Activated T-helper 1 cell treated with Interleukin-2 at 50 U/mL for 16 hours (primary cell): ENCODE measurements around the gene PLXND1.
"Not testable (repeated sequence)": the region's sequence is repeated elsewhere in the genome, so short reads cannot be mapped to it uniquely, and the experiment has no call there.

Source experiments
- DNase-seq: peaks from one replicate; pipeline ENCODE4 v3.0.0-alpha.2; 2020; ENCODE audit warnings: low read depth

PLXND1 gene

DNA sequence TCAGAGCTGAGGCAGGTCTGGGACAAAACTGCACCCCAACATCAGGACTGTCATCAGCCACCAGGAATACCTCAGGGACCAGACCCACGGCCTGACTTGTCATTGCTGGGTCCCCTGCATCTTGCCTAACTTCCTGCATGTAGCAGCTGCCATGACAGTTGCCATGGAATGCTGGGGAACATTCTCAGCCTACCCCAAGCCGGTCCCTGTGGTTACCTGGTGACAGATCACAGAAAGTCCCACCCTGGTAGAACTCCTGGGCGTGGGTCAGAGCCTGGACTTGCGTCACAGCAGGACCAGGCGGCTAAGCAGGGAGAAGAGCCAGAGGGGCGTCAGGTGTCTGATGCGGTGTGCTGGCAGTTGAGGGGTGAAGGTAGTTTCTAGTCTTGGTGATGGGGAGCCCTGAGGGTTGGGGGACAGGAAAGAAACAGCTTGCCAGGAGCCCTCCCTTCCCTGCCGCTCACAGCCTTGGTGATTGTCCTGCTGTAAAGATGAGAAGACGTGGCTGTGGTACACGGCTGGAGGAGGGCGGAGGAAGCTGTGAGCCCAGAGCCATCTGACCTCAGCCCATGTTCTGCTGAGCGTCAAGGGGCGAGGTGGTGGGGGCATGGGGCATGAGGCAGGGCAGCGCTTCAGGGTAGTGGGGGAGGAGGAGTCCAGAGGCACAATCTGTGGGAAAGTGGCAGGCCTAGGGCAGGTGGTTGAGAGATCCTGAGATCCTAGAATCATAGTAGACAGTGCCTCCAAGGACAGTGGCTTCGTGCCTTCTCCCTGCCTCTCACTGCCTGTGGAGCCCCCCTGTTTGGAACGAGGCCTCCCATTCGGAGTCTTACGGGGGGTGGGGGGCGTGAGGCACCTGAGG, 58.1 kb downstream of the PLXND1 start:
- DNase-seq, result no peak

DNA sequence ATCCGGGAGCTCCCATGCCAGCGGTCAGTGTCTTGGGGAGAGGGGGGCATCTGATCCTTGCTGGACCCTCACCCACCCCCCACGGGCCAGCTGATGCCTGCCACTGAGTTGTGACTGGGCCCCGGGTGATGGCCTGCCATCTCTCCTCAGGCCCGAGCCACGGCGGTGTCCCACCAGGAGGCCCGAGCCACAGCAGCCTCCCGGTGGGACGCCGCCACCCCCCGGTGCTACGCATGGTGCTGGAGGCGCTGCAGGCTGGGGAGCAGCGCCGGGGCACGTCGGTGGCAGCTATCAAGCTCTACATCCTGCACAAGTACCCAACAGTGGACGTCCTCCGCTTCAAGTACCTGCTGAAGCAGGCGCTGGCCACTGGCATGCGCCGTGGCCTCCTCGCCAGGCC, 59.2 kb downstream of the PLXND1 start:
- no peak for DNase-seq

DNA sequence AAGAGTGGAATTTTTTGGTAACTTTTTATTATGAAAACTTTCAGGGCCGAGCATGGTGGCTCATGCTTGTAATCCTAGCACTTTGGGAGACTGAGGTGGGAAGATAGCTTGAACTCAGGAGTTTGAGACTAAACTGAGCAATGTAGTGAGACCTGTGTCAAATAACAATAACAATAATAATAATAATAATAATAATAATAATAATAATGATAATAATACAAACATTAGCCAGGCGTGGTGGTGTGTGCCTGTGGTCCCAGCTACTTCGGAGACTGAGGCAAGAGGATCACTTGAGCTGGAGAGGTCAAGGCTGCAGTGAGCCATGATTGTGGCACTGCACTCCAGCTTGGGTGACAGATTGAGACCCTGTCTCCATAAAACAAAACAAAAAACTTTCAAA, 60.5 kb downstream of the PLXND1 start:
- not testable (repeated sequence) for DNase-seq

DNA sequence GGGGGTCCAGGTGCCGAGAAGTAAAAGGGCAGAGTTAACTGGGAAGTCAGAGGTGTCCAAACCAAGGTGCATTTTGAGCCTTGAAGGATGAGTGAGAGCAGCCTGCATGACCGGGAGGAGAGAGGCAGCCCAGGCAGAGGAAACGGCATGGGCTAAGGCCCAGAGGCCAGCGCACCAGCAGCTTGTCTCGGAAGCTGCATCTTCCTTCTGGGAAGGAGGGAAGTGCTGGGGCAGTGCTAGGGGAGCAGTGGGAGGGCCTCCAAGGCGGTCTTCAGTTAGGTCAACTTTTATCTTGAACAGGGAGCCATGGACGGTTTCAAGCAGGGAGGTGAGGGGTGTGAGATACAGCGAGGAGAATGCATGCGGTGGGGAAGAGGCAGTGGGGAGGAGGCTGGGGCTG, 62.5 kb downstream of the PLXND1 start:
- DNase-seq, result no peak

DNA sequence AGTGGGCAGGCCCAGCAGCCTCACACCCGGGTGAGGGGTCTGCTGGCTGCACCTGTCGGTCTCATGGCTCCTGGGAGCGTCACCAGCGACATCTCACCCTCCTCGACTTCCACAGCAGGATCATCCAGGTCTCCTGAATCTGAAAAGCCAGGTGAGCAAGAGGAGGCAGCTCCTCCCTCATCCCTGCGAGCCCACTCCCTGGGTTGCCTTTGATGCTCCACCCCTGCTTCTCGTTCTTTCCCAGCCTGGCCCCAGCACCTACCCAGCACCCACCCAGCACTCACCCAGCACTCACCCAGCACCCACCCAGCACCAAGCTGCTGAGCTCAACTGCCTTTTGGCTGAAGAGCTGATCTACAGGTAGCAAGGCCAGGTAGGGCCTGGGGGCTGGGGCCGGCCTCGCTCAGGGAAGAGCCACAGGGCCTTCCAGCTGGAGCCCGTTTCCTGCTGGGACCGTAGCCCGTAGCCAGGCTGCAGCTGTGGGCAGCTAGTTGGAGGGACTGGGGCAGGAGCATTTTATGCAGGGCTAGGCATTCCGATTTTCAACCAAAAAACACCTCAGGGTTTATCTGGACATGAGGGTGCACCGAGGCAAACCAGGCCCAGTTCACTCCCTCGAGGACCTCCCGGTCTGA, 63.2 kb downstream of the PLXND1 start, which contains the start of gene H1-8:
TSS of gene H1-8 (plus strand) at position 20 of the 635 bp plus-strand sequence. CDS start at position 64, 44 bp downstream.
- DNase-seq, result no peak

DNA sequence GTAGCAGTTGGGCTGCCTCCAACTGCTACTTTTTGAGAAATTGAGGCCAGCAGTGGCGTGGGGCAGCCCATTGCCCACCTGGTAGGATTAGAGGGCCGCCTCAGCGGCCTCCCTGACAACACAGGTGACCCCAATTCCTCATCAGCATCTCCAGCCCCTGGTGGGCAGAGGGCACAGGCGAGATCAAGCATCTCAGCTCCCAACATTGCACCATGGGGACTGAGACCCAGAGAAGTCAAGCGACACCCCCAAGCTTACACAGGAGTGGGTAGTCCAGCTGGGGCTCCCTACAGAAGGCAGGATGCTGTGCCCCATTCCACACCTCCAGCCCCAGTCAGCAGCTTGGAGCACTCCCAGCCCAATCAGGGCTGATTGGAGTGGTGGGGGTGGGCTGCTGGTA, 63.7 kb downstream of the PLXND1 start:
- DNase-seq, result no peak

DNA sequence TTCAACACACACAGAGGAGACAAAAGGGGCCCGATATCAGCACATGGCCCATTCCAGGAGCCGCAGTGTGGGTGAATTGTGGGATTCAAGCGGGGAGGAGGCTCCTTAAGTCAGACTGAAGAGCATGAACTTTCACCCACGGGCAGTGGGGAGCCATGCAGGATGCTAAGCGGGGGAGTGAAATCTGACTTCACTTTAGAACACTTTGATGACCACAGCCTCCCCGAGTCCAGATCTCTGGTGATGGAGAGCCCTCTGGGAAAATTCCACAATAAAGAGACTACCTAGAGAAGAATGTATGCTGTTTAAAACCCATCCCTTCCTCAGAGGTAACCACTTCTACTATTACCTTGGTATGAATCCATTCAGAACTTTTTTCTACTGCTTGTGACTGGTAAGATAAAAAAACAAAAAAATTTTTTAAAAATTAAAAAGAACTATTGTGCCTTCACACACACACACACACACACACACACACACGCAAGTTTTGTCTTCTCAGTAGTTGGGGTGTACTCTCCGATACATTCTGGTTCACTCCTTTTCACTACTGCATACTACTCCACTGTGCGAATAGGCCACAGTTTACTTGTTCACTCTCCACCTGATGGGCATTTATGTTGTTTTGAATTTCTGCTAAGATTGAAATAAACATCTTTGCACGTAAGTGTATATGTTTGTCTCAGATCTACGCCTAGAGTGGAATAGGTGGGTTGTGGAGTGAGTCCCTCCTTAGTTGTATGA, 65.5 kb downstream of the PLXND1 start:
- DNase-seq, result no peak

DNA sequence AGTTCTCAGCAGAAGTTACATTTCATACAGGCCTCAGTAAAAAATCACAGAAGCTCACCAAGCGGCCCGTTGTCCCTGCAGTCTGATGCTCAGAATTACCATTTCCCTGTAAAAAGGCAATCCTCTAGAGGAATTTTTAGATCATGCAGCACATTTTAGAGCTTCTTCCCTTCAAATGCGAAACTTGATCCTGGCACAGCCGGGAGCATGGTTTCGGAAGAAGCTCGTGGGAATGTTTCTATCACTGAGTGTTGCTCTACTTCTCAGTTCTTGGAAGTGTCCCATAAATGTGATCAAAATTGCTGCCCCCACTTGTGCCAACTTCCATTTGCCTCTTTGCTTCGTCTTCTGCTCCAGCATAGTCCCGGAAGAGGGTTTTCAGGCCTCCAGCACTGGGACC, 67.3 kb downstream of the PLXND1 start:
- no peak for DNase-seq

DNA sequence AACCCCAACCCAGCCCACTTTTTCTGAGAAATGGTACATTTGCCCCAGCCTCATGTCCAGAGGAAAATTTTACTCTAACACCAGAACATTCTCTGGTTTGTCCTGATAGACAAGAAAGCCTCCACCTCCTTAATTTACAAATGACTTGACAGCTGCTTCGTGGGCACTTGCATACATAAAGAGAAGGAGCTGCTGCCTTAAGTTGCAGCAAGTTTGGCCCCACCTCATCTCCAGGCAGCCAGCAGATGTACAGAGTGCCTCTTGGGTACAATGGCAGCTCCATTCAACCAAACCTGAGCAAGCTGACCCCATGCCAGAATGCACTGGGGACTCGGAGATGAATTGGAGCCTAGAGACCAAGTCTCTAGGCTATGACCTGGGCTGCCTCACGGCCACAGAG, 69.7 kb downstream of the PLXND1 start:
- no peak for DNase-seq

DNA sequence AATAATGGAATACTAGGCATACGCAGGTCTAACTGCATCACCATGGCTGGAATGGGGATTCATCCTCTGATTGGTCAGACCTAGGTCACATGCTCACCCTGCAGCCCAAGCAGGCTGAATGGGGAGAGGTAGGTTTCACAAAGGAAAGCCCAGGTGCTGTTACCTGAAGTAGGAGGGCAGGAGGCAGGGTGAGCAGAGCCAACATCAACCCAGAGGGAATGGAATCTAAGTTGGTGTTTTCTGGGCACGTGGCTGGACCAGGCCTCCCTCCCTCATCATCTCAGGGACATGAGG, 70.2 kb downstream of the PLXND1 start:
- DNase-seq, result no peak

DNA sequence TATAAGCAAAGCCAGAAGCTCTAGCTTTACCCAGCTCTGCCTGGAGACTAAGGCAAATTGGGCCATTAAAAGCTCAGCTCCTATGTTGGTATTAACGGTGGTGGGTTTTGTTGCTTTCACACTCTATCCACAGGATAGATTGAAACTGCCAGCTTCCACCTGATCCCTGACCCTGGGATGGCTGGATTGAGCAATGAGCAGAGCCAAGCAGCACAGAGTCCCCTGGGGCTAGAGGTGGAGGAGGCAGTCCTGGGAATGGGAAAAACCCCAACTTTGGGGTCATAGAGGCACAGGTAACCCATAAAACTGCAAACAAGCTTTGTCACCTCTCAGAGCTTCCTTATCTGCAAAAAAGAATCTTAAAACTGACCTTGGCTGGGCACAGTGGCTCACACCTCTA, 71.4 kb downstream of the PLXND1 start:
- DNase-seq, result no peak

DNA sequence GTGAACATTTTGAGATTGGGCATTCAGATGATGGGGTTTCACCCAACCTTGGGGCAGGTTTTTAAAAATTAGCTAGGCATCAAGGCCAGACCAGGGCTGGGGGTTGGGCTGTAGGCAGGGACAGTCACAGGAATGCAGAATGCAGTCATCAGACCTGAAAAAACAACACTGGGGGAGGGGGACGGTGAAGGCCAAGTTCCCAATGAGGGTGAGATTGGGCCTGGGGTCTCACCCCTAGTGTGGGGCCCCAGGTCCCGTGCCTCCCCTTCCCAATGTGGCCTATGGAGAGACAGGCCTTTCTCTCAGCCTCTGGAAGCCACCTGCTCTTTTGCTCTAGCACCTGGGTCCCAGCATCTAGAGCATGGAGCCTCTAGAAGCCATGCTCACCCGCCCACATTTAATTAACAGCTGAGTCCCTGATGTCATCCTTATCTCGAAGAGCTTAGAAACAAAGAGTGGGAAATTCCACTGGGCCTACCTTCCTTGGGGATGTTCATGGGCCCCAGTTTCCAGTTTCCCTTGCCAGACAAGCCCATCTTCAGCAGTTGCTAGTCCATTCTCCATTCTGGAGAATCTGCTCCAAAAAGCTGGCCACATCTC, 71.9 kb downstream of the PLXND1 start:
- DNase-seq, result no peak

DNA sequence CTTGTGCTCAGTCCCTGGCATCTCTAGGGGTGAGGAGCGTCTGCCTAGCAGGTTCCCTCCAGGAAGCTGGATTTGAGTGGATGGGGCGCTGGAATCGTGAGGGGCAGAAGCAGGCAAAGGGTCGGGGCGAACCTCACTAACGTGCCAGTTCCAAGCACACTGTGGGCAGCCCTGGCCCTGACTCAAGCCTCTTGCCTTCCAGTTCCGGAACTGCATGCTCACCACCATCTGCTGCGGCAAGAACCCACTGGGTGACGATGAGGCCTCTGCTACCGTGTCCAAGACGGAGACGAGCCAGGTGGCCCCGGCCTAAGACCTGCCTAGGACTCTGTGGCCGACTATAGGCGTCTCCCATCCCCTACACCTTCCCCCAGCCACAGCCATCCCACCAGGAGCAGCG, 73.1 kb downstream of the PLXND1 start:
- DNase-seq, result no peak

DNA sequence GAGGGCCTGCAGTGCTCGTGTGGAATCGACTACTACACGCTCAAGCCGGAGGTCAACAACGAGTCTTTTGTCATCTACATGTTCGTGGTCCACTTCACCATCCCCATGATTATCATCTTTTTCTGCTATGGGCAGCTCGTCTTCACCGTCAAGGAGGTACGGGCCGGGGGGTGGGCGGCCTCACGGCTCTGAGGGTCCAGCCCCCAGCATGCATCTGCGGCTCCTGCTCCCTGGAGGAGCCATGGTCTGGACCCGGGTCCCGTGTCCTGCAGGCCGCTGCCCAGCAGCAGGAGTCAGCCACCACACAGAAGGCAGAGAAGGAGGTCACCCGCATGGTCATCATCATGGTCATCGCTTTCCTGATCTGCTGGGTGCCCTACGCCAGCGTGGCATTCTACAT, 74.2 kb downstream of the PLXND1 start:
- DNase-seq, result no peak

DNA sequence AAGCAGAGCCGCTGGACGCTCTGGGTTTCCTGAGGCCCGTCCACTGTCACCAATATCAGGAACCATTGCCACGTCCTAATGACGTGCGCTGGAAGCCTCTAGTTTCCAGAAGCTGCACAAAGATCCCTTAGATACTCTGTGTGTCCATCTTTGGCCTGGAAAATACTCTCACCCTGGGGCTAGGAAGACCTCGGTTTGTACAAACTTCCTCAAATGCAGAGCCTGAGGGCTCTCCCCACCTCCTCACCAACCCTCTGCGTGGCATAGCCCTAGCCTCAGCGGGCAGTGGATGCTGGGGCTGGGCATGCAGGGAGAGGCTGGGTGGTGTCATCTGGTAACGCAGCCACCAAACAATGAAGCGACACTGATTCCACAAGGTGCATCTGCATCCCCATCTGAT, 74.8 kb downstream of the PLXND1 start:
- no peak for DNase-seq

DNA sequence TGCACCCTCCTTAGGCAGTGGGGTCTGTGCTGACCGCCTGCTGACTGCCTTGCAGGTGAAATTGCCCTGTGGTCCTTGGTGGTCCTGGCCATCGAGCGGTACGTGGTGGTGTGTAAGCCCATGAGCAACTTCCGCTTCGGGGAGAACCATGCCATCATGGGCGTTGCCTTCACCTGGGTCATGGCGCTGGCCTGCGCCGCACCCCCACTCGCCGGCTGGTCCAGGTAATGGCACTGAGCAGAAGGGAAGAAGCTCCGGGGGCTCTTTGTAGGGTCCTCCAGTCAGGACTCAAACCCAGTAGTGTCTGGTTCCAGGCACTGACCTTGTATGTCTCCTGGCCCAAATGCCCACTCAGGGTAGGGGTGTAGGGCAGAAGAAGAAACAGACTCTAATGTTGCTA, 75.7 kb downstream of the PLXND1 start:
- DNase-seq, result no peak

DNA sequence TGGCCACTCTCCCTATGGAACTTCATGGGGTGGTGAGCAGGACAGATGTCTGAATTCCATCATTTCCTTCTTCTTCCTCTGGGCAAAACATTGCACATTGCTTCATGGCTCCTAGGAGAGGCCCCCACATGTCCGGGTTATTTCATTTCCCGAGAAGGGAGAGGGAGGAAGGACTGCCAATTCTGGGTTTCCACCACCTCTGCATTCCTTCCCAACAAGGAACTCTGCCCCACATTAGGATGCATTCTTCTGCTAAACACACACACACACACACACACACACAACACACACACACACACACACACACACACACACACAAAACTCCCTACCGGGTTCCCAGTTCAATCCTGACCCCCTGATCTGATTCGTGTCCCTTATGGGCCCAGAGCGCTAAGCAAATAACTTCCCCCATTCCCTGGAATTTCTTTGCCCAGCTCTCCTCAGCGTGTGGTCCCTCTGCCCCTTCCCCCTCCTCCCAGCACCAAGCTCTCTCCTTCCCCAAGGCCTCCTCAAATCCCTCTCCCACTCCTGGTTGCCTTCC, 76.2 kb downstream of the PLXND1 start:
- no peak for DNase-seq

DNA sequence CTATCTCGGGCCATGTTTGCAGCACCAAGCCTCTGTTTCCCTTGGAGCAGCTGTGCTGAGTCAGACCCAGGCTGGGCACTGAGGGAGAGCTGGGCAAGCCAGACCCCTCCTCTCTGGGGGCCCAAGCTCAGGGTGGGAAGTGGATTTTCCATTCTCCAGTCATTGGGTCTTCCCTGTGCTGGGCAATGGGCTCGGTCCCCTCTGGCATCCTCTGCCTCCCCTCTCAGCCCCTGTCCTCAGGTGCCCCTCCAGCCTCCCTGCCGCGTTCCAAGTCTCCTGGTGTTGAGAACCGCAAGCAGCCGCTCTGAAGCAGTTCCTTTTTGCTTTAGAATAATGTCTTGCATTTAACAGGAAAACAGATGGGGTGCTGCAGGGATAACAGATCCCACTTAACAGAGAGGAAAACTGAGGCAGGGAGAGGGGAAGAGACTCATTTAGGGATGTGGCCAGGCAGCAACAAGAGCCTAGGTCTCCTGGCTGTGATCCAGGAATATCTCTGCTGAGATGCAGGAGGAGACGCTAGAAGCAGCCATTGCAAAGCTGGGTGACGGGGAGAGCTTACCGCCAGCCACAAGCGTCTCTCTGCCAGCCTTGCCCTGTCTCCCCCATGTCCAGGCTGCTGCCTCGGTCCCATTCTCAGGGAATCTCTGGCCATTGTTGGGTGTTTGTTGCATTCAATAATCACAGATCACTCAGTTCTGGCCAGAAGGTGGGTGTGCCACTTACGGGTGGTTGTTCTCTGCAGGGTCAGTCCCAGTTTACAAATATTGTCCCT, 76.9 kb downstream of the PLXND1 start:
- DNase-seq, result no peak

DNA sequence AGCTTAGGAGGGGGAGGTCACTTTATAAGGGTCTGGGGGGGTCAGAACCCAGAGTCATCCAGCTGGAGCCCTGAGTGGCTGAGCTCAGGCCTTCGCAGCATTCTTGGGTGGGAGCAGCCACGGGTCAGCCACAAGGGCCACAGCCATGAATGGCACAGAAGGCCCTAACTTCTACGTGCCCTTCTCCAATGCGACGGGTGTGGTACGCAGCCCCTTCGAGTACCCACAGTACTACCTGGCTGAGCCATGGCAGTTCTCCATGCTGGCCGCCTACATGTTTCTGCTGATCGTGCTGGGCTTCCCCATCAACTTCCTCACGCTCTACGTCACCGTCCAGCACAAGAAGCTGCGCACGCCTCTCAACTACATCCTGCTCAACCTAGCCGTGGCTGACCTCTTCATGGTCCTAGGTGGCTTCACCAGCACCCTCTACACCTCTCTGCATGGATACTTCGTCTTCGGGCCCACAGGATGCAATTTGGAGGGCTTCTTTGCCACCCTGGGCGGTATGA, 77.8 kb downstream of the PLXND1 start, which contains the start of gene RHO:
TSS of gene RHO (plus strand) at position 51 of the 512 bp plus-strand sequence. CDS start at position 146, 95 bp downstream.
- DNase-seq, result no peak

DNA sequence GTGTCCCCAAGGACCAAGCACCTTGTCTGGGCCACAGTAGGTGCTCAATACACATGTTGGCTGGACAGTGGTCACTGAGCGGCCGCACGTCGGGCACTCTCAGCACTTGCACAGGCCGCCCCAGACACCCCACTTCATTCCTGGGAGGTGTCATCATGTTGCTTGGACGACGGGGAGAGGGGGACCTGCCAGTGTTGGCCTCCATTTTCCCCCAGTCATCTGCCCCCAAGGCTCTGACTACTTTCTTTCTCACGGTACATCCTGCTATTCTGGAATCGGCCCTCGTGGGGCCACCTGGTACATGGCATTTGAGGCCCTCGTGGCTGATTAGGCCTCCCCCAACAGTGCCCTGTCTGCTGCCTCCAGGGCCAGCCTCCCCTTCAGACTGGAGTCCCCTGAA, 79.2 kb downstream of the PLXND1 start:
- DNase-seq, result no peak
